H1 (cell line): ENCODE results near the gene ARHGEF3. TPM values are rescaled to one million over a fixed set of nuclear protein-coding genes. Genes with fewer than 3 reads are reported as not detected.
A peak's percentile ranks its signal among the peaks of the same experiment; 100 is the strongest.

ENCODE experiments used
- CTCF ChIA-PET: fragments of 300-600 bp; sonication (Branson Sonifier 250); formaldehyde crosslinking; loops from one replicate; lab custom pipeline; 2021; ENCODE audit not compliant: partially characterized antibody; lab: Charles Lee
- POLR2A ChIA-PET: fragments of 300-600 bp; sonication (Branson Sonifier 250); formaldehyde crosslinking; loops from one replicate; lab custom pipeline; 2021; ENCODE audit warnings: inconsistent platforms; ENCODE audit not compliant: partially characterized antibody; lab: Charles Lee
- DNase-seq, 2 experiments: peaks; one replicate each; pipeline versions ENCODE4 v3.0.0 to v3.0.0-alpha.2; 2010 to 2022; ENCODE audit warnings: low spot score in 2 of 2, low read depth in 1 of 2, mixed read lengths in 1 of 2
- FAIRE-seq: peaks from 2 replicates; lab custom pipeline; 2011; peaks lifted over from hg19 to GRCh38; lab: Jason Lieb, UNC
- H2AFZ ChIP-seq: 2 replicates; pipeline ENCODE4 v1.8.1; 2012; ENCODE audit warnings: low read length, inconsistent platforms
- H2AK5ac ChIP-seq: 2 replicates; pipeline ENCODE4 v1.6.1; 2013; ENCODE audit warnings: low read depth, low read length
- H2BK120ac ChIP-seq: replicated peaks from 2 replicates; pipeline ENCODE3; 2013; ENCODE audit warnings: low read depth, low read length, inconsistent platforms
- H2BK12ac ChIP-seq: 2 replicates; pipeline ENCODE4 v1.6.1; 2013; ENCODE audit warnings: low read depth, low read length
- H2BK15ac ChIP-seq: 2 replicates; pipeline ENCODE4 v1.6.1; 2013; ENCODE audit warnings: low read length
- H2BK20ac ChIP-seq: 2 replicates; pipeline ENCODE4 v1.6.1; 2013; ENCODE audit warnings: low read length
- H2BK5ac ChIP-seq: 2 replicates; pipeline ENCODE4 v1.6.1; 2013; ENCODE audit warnings: low read depth, low read length
- H3K14ac ChIP-seq: 2 replicates; pipeline ENCODE4 v1.6.1; 2013; ENCODE audit warnings: inconsistent platforms; ENCODE audit not compliant: insufficient read length
- H3K18ac ChIP-seq: 2 replicates; pipeline ENCODE4 v1.6.1; 2013; ENCODE audit warnings: low read length; ENCODE audit errors: extremely low read depth
- H3K23ac ChIP-seq: 2 replicates; pipeline ENCODE4 v1.6.1; 2013; ENCODE audit warnings: inconsistent platforms; ENCODE audit not compliant: insufficient read length
- H3K23me2 ChIP-seq: 2 replicates; pipeline ENCODE4 v1.6.1; 2013; ENCODE audit warnings: low read depth, low read length
- H3K27ac ChIP-seq: 2 replicates; pipeline ENCODE4 v1.6.1; 2011; ENCODE audit warnings: low read depth, low read length, inconsistent platforms
- H3K27me3 ChIP-seq, 4 experiments: replicated peaks in 1 of 4; 1 replicate in 1 of 4; 2 replicates in 3 of 4; pipeline versions ENCODE4 v1.6.1 to v1.8.1; 2011 to 2013; ENCODE audit warnings: low read length in 3 of 4, mild to moderate bottlenecking in 3 of 4, inconsistent platforms in 2 of 4, mixed read lengths in 2 of 4, moderate library complexity in 1 of 4; ENCODE audit not compliant: control insufficient read depth in 3 of 4, insufficient read depth in 3 of 4; ENCODE audit errors: extremely low read depth in 1 of 4
- H3K36me3 ChIP-seq, 4 experiments: 2 replicates each; pipeline versions ENCODE4 v1.6.1 to v1.8.1; 2011 to 2013; ENCODE audit warnings: mild to moderate bottlenecking in 4 of 4, low read length in 3 of 4, moderate library complexity in 2 of 4, control low read depth in 1 of 4, inconsistent platforms in 1 of 4; ENCODE audit not compliant: insufficient read depth in 4 of 4, control insufficient read depth in 2 of 4
- H3K4ac ChIP-seq: replicated peaks from 2 replicates; pipeline ENCODE3; 2013; ENCODE audit warnings: low read length, low read depth, mixed read lengths, inconsistent platforms; ENCODE audit not compliant: insufficient read length
- H3K4me1 ChIP-seq, 4 experiments: replicated peaks in 1 of 4; 1 replicate in 1 of 4; 2 replicates in 3 of 4; pipeline versions ENCODE4 v1.6.1 to v1.8.1; 2011 to 2013; ENCODE audit warnings: low read length in 3 of 4, inconsistent platforms in 2 of 4, mixed read lengths in 1 of 4; ENCODE audit not compliant: insufficient read depth in 4 of 4, control insufficient read depth in 3 of 4
- H3K4me2 ChIP-seq, 2 experiments: 2 replicates each; pipeline versions ENCODE4 v1.6.1 to v1.8.1; 2011 to 2013; ENCODE audit warnings: low read depth in 2 of 2, low read length in 2 of 2, control low read depth in 1 of 2, inconsistent platforms in 1 of 2, mild to moderate bottlenecking in 1 of 2; ENCODE audit not compliant: insufficient read depth in 1 of 2
- H3K4me3 ChIP-seq, 4 experiments: fragments of 200-600, 300-600 bp in 1 of 4; sonication (generic), shearing (Covaris generic), sonication (Bioruptor Twin) in 1 of 4; 2 replicates each; pipeline versions ENCODE4 v1.5.1 to v1.8.1; 2011 to 2016; ENCODE audit warnings: low read length in 4 of 4, low read depth in 3 of 4, control low read depth in 2 of 4, inconsistent platforms in 2 of 4, mild to moderate bottlenecking in 2 of 4, mixed read lengths in 1 of 4, moderate library complexity in 1 of 4; ENCODE audit not compliant: insufficient read depth in 2 of 4; ENCODE audit errors: extremely low read depth in 1 of 4
- H3K56ac ChIP-seq: replicated peaks from 2 replicates; pipeline ENCODE3; 2013; ENCODE audit warnings: low read depth, mild to moderate bottlenecking, mixed read lengths, low read length, inconsistent platforms; ENCODE audit not compliant: insufficient read length
- H3K79me1 ChIP-seq: 2 replicates; pipeline ENCODE4 v1.6.1; 2013; ENCODE audit warnings: low read depth, low read length, control low read depth
- H3K79me2 ChIP-seq, 2 experiments: 2 replicates each; pipeline versions ENCODE4 v1.6.1 to v1.8.1; 2012 to 2013; ENCODE audit warnings: low read length in 2 of 2, mild to moderate bottlenecking in 2 of 2, inconsistent platforms in 1 of 2; ENCODE audit not compliant: insufficient read depth in 2 of 2, control insufficient read depth in 1 of 2
- H3K9ac ChIP-seq, 4 experiments: replicated peaks in 1 of 4; 1 replicate in 1 of 4; 2 replicates in 3 of 4; pipeline versions ENCODE4 v1.6.1 to v1.8.1; 2011 to 2013; ENCODE audit warnings: low read depth in 3 of 4, low read length in 3 of 4, control low read depth in 2 of 4, mild to moderate bottlenecking in 2 of 4, moderate library complexity in 2 of 4, inconsistent platforms in 1 of 4; ENCODE audit errors: extremely low read depth in 1 of 4
- H3K9me3 ChIP-seq, 2 experiments: 2 replicates each; pipeline versions ENCODE4 v1.6.1 to v1.8.1; 2012 to 2013; ENCODE audit warnings: mild to moderate bottlenecking in 2 of 2, moderate library complexity in 2 of 2, control low read depth in 1 of 2, inconsistent platforms in 1 of 2, low read depth in 1 of 2, low read length in 1 of 2, mixed read lengths in 1 of 2; ENCODE audit not compliant: insufficient read depth in 2 of 2
- H4K20me1 ChIP-seq, 2 experiments: replicated peaks in 1 of 2; 2 replicates each; pipeline versions ENCODE3 to v1.8.1; 2011 to 2013; ENCODE audit warnings: inconsistent platforms in 2 of 2, low read length in 2 of 2, mild to moderate bottlenecking in 1 of 2; ENCODE audit not compliant: insufficient read depth in 2 of 2, control insufficient read depth in 1 of 2
- H4K5ac ChIP-seq: 2 replicates; pipeline ENCODE4 v1.6.1; 2013; ENCODE audit warnings: low read length, low read depth, mixed read lengths, inconsistent platforms; ENCODE audit not compliant: insufficient read length
- H4K8ac ChIP-seq: 2 replicates; pipeline ENCODE4 v1.8.0; 2013; ENCODE audit warnings: mild to moderate bottlenecking, moderate library complexity, low read length, inconsistent platforms; ENCODE audit not compliant: insufficient read depth; ENCODE audit errors: extremely low read depth
- H4K91ac ChIP-seq: replicated peaks from 2 replicates; pipeline ENCODE3; 2013; ENCODE audit warnings: low read length, mixed read lengths, inconsistent platforms; ENCODE audit not compliant: insufficient read length
- BACH1 ChIP-seq: IDR thresholded peaks from 2 replicates; pipeline ENCODE4 v1.6.1; 2012; ENCODE audit warnings: low read length, improper control_type of control experiment
- CBX5 ChIP-seq: fragments of 300-800, 300-1000 bp; sonication (generic); IDR thresholded peaks from 2 replicates; pipeline ENCODE4 v1.7.1; 2016; ENCODE audit warnings: antibody characterized with exemption, low read length, low read depth
- EGR1 ChIP-seq: IDR thresholded peaks from 2 replicates; pipeline ENCODE4 v1.6.1; 2011; ENCODE audit warnings: low read depth, low read length, borderline replicate concordance
- EP300 ChIP-seq, 2 experiments: IDR thresholded peaks; 1 replicate in 1 of 2; 2 replicates in 1 of 2; pipeline ENCODE4 v1.6.1; 2011 to 2012; ENCODE audit warnings: low read depth in 2 of 2, low read length in 2 of 2, mild to moderate bottlenecking in 2 of 2, borderline replicate concordance in 1 of 2, inconsistent platforms in 1 of 2, moderate library complexity in 1 of 2
- FOSL1 ChIP-seq: IDR thresholded peaks from 2 replicates; pipeline ENCODE4 v1.6.1; 2011; ENCODE audit warnings: mild to moderate bottlenecking, low read depth, low read length, moderate library complexity; ENCODE audit not compliant: insufficient read depth
- RXRA ChIP-seq: IDR thresholded peaks from 2 replicates; pipeline ENCODE4 v1.6.1; 2011; ENCODE audit warnings: low read depth, mild to moderate bottlenecking, low read length, moderate library complexity; ENCODE audit not compliant: insufficient read depth
- SAP30 ChIP-seq: fragments of 300-600 bp; sonication (generic); IDR thresholded peaks from 2 replicates; pipeline ENCODE4 v1.7.1; 2012; ENCODE audit warnings: low read length, moderate library complexity, mild to moderate bottlenecking, inconsistent platforms; ENCODE audit not compliant: insufficient read depth, insufficient replicate concordance
- ZNF274 ChIP-seq: IDR thresholded peaks from 2 replicates; pipeline ENCODE4 v1.7.0; 2012; ENCODE audit warnings: low read length, borderline replicate concordance; ENCODE audit errors: extremely low read depth
- WGBS, 2 experiments: shearing (Covaris generic) in 1 of 2; methylation state at CpG; one replicate each; pipeline versions ENCODE4 v1.1.6 to v1.1.7; 2013 to 2015; ENCODE audit warnings: low lambda C conversion rate in 2 of 2, mixed read lengths in 2 of 2, inconsistent platforms in 1 of 2, low coverage in 1 of 2, missing lambda C conversion rate in 1 of 2; ENCODE audit not compliant: insufficient replicate concordance in 2 of 2, insufficient coverage in 1 of 2, insufficient read length in 1 of 2; ENCODE audit errors: extremely low coverage in 1 of 2, missing lambda C conversion rate in 1 of 2; 5-methylcytosine and 5-hydroxymethylcytosine counted together
- polyA plus RNA-seq, 7 experiments: library from polyadenylated mRNA; depleted of rRNA in 3 of 7; stranded (reverse) in 5 of 7; unstranded in 2 of 7; fragments of >200 nt in 5 of 7; fragments of 200-250 nt in 2 of 7; gene quantifications; 1 replicate in 5 of 7; 2 replicates in 1 of 7; 4 replicates in 1 of 7; pipeline versions ENCODE4 v1.2.1 to v1.2.3, GENCODE V29; 2011 to 2013; ENCODE audit warnings: missing spikeins in 2 of 7, mixed read lengths in 2 of 7
- total RNA-seq: library from RNA; stranded (reverse); fragmentation: NEBNext Ultra II Directional; extraction: Animal tissue kit (Norgen Biotek cat#: 25700); gene quantifications from 2 replicates; pipeline ENCODE4 v1.2.1, GENCODE V29; 2021

The ARHGEF3 gene
- total and polyA plus RNA-seq, 2 of the 8 experiments (the other 6 are each of a cell fraction or from before 2014, with no cell fraction given) = 2.8 to 6.0 TPM

- H3K23me2 ChIP-seq = no peaks in the 10 kb centered on the region
- no peaks in the 10 kb centered on the region for H3K36me3 ChIP-seq
- no peak overlapping the region for H2BK120ac ChIP-seq
- no peak overlapping the region for H2BK15ac ChIP-seq
- no peak overlapping the region for H4K91ac ChIP-seq
- no peak overlapping the region for H3K9ac ChIP-seq
- H2BK20ac ChIP-seq = no peak overlapping the region
- no peak overlapping the region for H4K5ac ChIP-seq
- H4K8ac ChIP-seq = no peak overlapping the region
- H3K79me2 ChIP-seq = no peaks in the 10 kb centered on the region
- H2AFZ ChIP-seq = no peak overlapping the region
- H3K4me1 ChIP-seq = no peaks in the 10 kb centered on the region
- no peak overlapping the region for H3K4me3 ChIP-seq
- no peak overlapping the region for H3K14ac ChIP-seq
- TF ChIP-seq SAP30 (no peak), EGR1 (no peak), BACH1 (no peak), ZNF274 (no peak), RXRA (no peak), EP300 (IDR thresholded peaks at IDR 0.05; ENCODE audit: borderline replicate concordance in 1 of 2, low read depth in 2 of 2, low read length in 2 of 2) (no peak), FOSL1 (no peak), CBX5 (no peak)
- TF ChIP-seq, all 59 proteins: peak for 0
- Histone ChIP-seq H3K4me2 (no peak overlapping the region), H3K9me3 (no peaks in the 10 kb centered on the region), H3K27ac (no peak overlapping the region), H3K4ac (no peak overlapping the region), H4K20me1 (no peaks in the 10 kb centered on the region), H3K56ac (no peak overlapping the region), H3K23ac (no peak overlapping the region), H2BK5ac (no peak overlapping the region), H3K79me1 (no peaks in the 10 kb centered on the region), H2AK5ac (no peak overlapping the region), H2BK12ac (no peak overlapping the region), H3K18ac (no peak overlapping the region), H3K27me3 (no peaks in the 10 kb centered on the region)
- DNase-seq (no peak), FAIRE-seq (peak; percentile 32)
- ChIA-PET CTCF (interaction anchor here (0.7 to 1.8 kb wide), 5 partner anchors 22 to 271 kb away, joined by 3 to 6 read pairs (median 5); no protein-coding TSS in a partner anchor), POLR2A (interaction anchor here (0.8 to 1.2 kb wide), 2 partner anchors 8 to 11 kb away, joined by 3 read pairs; no protein-coding TSS in a partner anchor)
- WGBS, 2 experiments = 97% methylated on average over 3 of the region's 3 CpGs; no CpG with 5 or more reads in 1 of the 2 experiments
Measured at GRCh38 chr3:56724676-56725075, 77.1 kb downstream of the ARHGEF3 start.
